GM19239 (cell line): ENCODE data around the gene GNPDA2.
A peak's percentile ranks its signal among the peaks of the same experiment; 100 is the strongest.
"Not testable (repeated sequence)": the region's sequence is repeated elsewhere in the genome, so short reads cannot be mapped to it uniquely, and the experiment has no call there.

Experiments used
- DNase-seq: peaks from one replicate; pipeline ENCODE4 v3.0.0; 2011; ENCODE audit warnings: low spot score; ENCODE audit not compliant: insufficient read length
- FAIRE-seq: peaks from 2 replicates; lab custom pipeline; 2011; peaks lifted over from hg19 to GRCh38; lab: Jason Lieb, UNC

Gene GNPDA2

DNA sequence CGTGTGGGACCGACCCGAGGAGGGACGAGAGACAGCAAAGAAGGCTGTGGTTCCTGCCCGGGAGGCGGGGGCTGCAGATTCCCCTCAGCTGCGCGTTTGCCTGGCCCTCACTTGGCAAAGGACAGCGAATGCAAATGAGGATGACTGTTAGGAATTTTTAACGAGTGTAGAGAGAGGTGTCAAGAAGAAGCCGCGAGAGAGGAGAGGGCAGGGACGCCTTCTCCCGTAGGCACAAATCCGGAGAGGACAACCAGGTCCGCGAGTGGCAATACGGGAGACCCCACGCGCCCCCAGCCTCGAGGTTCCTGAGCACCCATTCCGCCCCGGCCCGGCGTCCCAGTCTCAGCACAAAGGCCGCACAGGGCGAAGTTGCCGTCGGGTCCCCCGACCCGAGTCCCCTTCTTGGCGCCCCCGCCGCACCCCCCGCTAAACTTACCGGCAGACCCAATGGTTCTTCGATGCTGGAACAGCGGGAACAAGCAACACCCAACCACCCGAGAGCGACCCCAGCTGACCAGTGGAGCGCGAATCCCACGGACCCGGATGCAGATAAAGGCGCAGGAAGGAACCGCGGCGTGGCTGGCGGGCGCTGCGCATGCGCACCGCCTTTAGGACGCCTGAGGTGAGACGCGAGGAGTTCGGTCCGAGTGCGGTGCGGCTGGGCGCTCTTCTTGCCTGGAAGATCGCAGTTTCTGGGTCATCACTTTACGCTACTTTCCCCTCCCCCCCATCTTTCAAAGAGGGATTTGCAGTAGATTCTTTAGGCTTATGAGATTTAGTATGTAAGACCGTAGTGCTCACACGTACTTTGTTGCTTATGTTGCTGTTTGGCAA, at the start of gene GNPDA2:
GNPDA2 (minus strand) TSS at position 519 of the 834 bp plus-strand sequence. CDS start 4,349 bp downstream, outside the sequence.
- peak; percentile 95 for FAIRE-seq
- peak; percentile 71 for DNase-seq

DNA sequence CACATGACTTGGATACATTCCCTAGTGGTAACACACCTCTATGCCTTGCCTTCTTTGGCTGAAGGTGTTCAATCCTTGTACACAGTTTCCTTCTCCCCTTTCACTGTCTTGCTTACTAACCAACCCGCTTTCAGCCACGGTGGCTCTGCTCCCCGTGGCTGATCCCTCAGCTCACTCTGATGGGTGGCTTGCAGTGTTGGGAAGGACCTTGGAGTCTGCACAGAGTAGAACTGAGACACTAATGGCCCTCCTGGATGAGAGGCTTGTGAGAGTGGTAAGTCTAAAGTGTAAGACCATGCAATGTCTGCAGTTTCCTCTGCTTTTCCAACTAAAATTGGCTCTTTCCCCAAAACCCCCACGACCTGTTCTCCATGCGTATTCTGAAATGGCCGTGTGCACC, 46.0 kb upstream of the GNPDA2 start:
- no peak for FAIRE-seq
- no peak for DNase-seq

DNA sequence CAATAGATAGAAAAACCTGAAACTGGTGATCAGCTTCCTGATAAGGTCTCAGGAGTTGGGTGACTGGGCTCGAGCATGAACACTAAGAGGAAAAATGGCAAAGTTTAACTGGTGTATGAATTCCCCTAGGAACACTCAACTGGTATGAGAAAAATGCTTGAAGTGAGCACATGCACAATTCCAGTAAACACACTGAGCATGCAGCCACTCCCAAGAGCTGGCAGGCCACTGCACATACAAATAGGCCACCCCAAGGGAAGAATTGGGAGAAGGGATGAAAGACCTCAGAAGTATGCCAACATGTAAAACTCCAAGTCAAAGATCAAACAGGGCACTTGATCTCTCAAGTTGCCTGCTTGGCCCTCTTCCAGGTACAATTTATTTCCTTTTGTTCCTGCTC, 45.4 kb upstream of the GNPDA2 start:
- FAIRE-seq = no peak
- no peak for DNase-seq

DNA sequence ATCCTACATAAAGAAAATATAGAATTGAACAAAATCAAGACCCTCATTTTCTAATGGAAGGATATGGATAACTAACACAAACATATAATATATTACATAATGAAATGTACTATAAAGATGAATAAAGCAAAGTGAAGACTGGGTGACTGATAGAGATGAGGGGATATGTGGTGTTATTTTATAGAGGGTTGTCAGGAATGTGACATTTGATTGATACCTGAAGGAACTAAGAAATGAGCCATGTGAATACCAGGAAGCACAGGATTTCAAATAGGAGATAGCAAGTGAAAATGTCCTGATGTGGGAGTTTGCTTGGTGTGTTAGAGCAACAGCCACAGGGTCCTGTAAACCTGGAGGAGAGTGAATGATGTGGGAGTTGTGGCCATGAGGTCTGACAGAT, 40.1 kb upstream of the GNPDA2 start:
- FAIRE-seq (no peak), DNase-seq (no peak)

DNA sequence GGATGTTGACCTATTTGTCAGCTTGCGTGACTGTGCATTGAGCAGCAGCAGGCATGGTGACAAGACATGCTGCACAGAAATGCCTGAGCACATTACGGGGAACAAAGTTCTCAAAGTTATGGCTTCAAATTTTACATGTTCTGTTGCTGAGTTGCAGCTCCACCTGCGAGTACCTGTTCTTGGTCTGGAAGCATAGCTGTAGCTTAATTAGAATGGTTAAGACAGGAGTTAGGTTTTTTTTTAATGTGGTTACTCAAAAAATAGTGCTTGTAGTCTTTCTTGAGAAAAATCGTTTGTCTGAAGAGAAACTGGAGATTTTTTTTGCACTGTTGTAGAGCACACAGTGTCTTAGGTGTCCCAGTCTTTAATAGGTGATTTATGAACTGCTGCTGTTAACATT, 38.8 kb upstream of the GNPDA2 start:
- no peak for FAIRE-seq
- DNase-seq = no peak

DNA sequence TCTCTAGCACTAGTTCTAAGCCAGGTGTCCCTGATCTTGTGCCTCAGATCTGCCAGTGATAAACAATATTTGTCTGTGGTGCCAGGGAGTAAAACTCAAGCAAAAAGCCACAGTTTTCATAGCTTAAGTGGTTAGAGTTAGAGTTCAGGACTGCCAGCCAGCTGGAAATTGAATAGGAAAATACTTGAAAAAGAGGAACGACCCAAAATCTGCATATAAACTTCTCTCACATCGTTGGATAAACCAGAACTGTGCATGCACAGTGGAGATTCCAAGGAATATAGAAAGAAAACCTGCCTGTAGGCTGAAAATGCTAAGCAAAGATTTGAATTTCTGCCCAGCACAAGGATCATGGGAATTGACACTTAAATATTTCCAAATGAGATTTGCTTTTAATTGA, 35.0 kb upstream of the GNPDA2 start:
- no peak for FAIRE-seq
- DNase-seq = no peak

DNA sequence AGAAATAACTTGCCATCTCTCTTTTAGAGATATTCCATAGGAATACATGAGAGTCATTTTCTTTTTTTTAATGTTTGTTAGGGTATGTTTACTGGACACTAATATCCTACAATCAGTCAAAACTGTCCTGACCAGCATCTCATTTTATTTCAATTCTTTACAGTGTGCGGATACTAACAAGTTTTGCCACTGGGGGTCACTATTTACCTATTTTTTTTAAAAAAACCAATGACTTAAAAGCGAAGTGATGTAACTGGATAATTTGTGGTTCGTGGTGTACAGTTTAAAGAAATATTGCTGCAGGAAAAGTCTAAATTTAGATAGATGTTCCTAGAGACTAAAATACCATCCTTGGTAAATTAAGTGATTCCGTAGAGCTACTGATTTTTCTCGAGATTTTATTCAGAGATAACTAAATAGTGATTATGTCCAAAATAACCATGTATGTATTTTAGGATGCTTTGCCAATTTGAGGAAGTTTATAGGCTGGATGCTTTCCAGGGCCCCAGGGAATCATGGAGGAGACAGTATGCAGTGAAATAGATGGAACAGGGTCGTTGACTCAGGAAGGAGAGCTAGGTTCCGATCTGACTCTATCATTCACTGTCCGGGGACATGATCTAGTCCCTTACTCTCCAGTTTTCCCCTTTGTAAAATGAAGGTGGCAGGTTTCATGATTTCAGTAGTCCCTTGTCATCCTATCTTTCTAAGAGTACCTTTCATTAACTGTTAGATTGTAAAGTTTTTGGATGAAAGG, 34.0 kb upstream of the GNPDA2 start:
- DNase-seq (no peak), FAIRE-seq (no peak)

DNA sequence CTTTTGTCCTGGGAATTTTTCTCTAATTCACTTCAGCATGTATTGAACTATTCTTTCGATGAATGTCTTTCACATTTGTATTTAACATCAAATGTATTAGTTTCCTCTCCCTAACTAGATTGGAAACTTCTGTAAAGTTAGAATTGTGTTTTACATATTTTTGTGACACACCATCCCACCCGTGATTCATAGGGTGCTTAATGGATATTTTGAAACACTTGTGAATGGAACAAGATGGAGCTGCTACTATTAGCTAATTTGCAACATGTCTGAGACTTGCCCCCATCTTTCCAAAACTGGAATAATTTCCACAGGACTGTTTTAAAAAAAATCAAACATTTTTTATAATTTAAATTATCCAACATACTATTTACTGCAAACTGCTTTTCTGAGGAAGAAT, 30.2 kb upstream of the GNPDA2 start:
- FAIRE-seq (no peak), DNase-seq (no peak)

DNA sequence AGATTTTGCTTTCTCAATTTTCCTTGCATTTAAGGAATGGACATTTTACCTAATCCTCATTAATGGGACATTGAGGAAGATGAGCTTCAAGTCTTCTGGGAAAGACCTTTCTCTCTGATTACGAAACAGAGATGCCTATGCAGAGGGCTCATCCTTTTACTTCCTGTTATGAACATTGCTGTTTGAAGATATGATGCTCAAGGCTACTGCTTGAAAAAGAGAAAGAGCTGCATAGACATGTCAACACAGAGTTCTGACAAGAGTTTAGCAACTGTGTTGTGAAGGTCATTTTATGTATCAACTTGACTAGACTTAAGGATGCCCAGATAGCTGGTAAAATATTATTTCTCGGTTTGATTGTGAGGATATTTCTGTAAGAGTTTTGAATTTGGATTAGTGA, 13.8 kb upstream of the GNPDA2 start:
- FAIRE-seq = no peak

DNA sequence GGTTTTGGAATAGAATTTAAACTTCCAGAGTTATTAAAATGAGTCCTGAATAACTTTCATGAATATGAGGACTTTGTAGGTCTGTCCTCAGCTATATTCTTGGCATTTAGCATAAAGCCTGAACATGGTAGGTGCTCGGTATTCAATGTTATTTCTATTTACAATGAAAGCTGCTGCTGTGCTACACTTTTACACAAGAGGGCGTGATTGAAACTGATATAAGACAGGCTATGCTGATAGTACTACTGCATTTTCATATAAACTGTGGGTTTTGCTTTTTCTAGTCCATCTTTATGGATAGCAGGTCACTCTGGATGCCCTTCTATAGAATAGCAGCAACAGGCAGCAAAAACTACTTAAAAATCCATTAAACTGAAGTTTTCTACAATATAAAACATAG, 12.3 kb upstream of the GNPDA2 start:
- peak; percentile 56 for FAIRE-seq
- no peak for DNase-seq

More for the DNA sequence above, 13.8 kb upstream of the GNPDA2 start:
- no peak for DNase-seq

DNA sequence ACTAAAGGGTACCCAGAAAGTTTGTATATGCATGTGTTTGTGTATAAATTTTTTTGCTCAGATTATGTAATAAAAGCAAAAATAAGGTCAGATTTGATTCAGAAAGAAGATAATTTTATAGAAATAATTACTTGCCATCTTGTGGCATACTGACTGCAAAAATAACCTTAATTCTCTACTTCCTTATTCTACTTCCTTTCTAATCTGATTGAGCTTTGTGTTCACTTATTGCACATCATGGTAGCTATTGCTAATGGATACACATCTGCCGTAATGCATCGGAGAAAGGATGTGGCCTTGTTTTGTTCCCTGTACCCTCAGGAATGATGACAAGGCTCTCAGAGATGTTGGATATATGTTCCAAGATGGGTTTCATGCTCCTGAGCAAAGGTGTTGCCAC, 10.5 kb upstream of the GNPDA2 start:
- FAIRE-seq = no peak
- DNase-seq = no peak

DNA sequence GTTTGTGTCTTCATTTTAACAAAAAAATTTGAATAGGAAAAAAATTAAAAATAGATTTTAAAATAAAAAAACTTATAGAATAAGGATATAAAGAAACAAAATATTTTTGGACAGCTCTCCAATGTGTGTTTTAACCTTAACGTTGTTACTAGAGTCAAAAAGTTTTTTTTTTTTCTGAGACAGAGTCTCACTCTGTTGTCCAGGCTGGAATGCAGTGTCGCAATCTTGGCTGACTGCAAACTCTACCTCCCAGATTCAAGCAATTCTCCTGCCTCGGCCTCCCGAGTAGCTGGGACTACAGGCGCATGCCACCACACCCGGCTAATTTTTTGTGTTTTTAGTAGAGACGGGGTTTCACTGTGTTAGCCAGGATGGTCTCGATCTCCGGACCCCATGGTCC, 2.3 kb upstream of the GNPDA2 start:
- FAIRE-seq, DNase-seq: not testable (repeated sequence)

DNA sequence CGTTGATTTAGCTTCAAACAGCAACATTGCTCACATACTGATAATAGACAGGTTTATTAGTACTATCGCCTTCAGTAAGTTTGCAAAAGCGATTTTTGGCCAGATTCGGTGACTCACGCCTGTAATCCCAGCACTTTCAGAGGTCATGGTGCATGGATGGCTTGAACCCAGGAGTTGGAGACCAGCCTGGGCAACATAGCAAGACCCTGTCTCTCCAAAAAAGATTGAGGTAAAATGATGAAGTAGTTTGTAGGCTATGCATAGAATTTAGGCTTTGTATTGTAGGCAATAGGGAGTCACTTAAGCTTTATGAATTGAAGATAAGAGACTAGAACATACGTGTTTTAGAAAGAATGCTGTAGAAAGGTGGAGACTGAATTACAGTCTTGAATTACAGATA, 1.1 kb upstream of the GNPDA2 start:
- DNase-seq = no peak
- no peak for FAIRE-seq

DNA sequence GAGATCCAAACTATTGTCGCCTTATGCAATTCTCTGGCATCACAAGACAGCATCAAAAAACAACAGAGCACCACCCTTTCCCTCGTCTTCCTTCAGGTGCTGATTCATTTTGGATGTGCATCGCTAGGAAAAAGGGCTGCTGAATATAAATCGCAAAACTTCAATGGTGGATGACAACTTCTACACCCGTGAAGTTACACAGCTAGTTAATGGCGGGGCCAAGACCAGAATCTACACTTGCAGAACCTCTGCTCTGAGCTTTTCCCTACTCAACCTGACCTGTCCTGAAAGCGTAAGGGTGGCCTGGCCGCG, 674 bp downstream of the GNPDA2 start:
- DNase-seq (no peak), FAIRE-seq (peak; percentile 87)

DNA sequence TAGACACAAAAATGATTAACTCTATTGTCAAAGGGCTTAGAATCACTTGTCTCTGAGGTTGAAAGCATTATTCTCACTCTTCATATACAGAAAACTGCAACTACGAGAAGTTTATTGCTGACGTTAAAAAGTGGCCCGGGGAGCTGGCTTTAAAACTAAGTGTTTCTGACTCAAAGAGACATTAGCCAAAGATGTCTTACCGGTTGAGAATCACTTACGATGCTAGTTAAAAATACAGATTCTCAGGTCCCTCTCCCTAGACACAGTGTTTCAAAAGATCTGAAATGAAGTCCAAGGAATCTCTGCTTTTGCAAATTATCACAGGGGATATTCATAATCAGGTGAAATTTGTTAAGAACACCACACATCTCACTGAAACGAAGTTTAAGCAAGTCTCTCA, 1.2 kb downstream of the GNPDA2 start:
- FAIRE-seq (peak; percentile 45), DNase-seq (no peak)

DNA sequence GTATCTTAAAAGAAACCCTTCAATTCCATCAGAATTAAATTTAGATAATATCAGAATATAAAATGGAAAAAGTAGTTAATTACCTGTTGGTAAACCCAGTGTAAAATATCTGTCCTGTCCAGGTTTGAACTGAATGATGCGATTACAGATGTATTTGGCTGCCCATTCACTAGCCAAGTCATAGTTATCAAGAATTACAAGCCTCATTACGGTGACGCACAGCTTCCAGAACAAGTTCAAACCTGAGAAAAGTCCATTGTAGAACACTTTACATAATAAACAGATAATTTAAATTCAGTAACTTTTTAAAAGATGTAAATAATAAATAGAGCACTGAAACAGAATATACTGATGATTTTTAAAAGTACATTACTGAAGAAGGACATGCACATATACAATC, 4.4 kb downstream of the GNPDA2 start:
- DNase-seq (no peak), FAIRE-seq (no peak)

DNA sequence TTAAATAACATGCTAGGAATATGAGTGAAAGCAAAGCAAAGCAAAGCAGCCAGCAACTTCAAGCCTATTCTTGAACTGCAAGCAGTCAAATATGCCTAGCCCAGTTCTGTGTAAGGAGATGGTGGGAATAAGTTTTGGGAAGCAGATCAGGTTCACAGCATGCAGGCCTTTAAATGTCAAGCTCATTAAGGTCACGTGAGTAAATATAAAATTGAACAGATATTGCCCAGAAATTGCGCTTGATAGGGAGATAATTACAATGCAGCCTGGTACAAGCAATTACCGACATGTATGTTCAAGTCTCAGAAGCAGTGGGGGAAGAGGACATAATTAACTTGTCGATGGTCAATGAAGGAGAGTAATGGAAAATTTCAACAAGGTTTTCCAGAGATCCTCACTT, 6.0 kb downstream of the GNPDA2 start:
- peak; percentile 40 for FAIRE-seq
- DNase-seq = no peak

DNA sequence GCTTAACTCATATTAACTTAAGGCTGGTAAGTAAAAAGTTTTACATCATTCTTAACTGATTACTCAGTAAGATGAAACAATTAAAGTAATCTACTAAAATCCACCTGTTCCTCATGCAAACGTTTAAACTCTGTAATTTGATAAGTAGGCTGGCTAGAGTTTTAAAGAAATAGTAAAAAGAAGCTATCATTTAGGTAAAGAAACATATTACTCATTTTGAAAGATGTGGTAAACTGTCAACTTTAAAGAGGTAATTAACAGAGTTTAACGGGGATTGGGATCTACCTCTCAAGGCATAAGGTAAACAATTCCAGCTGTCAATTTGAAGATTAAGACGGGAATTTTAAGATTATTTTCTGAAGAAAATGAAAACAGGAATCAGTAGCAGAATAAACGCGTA, 9.8 kb downstream of the GNPDA2 start:
- no peak for FAIRE-seq

DNA sequence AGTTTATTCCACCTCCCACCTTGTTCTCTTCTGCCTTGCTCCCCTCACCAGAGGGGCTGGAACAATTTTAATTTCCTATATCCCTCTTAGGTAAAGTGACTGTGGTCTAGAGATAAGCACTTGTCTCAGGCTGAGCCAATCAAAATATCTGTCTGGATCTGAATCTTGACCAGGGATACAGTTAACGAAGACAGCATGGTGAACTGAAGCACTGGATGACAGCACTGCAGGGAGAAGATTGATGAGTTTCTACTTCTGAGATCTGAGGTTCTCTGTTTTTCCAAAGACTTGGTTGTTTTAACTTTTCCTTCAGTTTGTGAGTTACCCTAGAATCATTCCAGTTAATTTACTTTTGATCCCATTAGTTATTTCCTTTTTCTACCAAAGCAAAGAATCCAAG, 13.2 kb downstream of the GNPDA2 start:
- FAIRE-seq (no peak), DNase-seq (no peak)

More for the DNA sequence above, 9.8 kb downstream of the GNPDA2 start:
- no peak for DNase-seq

DNA sequence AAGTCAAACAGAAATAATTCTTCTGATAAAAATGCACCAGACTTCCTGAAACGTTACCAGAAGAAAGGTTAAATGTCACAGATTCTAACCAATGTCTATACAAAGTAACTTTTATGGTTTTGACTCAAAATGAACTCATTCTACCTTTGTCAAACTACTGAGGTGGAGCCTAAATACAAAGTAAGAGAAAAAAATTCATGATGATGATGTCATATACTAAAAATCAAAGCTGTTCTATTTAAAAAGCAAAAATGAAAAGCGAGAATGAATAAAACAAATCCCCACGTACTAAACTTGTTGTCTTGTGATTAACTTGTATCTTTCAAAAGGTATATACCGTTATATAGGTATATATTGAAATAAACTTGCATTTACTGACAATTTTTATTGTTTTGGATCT, 21.7 kb downstream of the GNPDA2 start:
- FAIRE-seq (no peak), DNase-seq (no peak)

DNA sequence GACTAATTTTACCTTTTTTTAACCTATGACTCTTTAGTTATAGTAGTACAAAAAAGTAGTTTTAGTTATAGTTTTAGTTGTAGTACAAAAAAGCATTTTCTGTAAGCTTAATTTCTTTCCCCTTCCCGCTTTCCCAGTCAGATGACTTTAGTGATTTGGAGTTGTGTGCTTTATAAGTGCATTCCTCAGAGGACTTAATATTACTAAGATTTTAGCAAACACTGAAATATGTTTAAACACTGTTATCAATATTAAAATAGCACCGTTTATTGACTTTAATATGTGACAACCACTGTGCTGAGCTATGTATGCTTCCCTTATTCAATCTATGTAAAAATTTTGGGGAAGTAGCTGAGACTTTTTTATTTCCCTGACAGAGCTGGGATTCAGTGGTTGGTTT, 25.3 kb downstream of the GNPDA2 start:
- DNase-seq (no peak), FAIRE-seq (no peak)

DNA sequence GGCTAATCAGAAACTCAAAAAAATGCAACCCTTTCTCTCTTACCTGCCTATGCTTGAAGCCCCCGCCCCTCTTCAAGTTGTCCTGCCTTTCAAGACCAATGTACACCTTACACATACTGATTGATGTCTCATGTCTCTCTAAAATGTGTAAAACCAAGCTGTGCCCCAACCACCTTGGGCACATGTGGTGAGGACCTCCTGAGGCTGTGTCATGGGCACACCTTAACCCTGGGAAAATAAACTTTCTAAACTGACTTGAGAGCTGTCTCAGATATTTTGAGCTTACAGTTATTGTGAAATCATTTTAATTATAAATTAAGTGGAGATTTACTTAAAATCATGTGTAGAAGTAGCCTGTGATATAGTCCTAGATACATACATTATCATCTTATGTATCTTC, 25.9 kb downstream of the GNPDA2 start:
- FAIRE-seq (no peak), DNase-seq (no peak)
